ENCODE results near the gene PTTG1. TPM values are rescaled to one million over a fixed set of nuclear protein-coding genes. Genes with fewer than 3 reads are reported as not detected.
A peak's percentile ranks its signal among the peaks of the same experiment; 100 is the strongest.

The PTTG1 gene
- total RNA-seq, 4 donors from 2014 or later = 31.5 to 46.3 (median 43.0) TPM

DNA sequence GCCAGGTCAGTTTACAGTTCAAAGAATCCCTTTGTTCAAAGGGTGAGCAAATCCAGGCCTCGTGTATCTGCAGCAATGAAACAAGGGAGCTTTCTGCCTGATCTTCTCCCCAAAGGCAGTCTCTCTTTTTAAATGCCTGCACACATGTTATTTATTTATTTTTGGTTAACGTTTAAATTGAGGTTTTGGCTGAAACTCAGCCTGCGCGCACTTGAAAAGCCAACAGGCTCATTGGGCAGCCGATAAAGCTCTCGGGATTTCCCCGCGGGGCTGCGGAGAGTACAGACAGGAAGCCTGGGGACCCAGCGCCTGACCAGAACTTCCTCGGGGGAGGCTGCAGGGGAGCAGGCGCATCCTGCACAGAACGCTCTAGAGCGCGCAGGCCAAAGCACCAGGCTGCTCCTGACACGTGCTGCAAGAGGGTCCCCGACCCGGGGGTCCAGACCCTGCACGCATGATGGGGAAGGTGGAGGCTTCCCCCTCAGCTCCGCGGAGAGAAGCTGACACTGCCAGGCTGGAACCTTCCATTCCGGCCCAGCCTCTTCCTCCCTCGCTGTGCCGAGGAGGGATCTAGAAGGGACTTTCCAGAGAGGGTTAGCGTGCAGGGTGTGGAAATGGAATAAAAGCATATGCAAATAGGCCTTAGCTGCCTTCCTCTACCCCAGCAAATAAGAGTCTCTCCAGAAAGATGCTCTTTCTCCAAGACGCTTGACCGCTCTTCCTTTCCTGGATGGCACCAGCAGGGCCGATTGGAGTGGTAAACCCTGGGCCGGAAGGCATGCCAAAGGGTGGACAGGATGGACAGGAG, 46.1 kb downstream of the PTTG1 start:
- intact Hi-C loops (cut with DNase I; ENCODE audit: low total_unique reads) = loop anchor here (10.0 kb wide), 1 partner anchor 1613 kb away; no protein-coding TSS in a partner anchor
- TF ChIP-seq POLR2A (IDR thresholded peaks at IDR 0.05) = no peak
- TF ChIP-seq, protein P1, sequence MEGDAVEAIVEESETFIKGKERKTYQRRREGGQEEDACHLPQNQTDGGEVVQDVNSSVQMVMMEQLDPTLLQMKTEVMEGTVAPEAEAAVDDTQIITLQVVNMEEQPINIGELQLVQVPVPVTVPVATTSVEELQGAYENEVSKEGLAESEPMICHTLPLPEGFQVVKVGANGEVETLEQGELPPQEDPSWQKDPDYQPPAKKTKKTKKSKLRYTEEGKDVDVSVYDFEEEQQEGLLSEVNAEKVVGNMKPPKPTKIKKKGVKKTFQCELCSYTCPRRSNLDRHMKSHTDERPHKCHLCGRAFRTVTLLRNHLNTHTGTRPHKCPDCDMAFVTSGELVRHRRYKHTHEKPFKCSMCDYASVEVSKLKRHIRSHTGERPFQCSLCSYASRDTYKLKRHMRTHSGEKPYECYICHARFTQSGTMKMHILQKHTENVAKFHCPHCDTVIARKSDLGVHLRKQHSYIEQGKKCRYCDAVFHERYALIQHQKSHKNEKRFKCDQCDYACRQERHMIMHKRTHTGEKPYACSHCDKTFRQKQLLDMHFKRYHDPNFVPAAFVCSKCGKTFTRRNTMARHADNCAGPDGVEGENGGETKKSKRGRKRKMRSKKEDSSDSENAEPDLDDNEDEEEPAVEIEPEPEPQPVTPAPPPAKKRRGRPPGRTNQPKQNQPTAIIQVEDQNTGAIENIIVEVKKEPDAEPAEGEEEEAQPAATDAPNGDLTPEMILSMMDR (IDR thresholded peaks at IDR 0.05) = no peak
- 17 to 36% methylated on average over 29 of the region's 29 CpGs for WGBS, 2 donors
- peak; percentile 75 to 92 for DNase-seq (ENCODE audit: low spot score in 2 of 2)
- H3K4me3 ChIP-seq (ENCODE audit: low read depth, poor library complexity, severe bottlenecking) = no peak overlapping the region

DNA sequence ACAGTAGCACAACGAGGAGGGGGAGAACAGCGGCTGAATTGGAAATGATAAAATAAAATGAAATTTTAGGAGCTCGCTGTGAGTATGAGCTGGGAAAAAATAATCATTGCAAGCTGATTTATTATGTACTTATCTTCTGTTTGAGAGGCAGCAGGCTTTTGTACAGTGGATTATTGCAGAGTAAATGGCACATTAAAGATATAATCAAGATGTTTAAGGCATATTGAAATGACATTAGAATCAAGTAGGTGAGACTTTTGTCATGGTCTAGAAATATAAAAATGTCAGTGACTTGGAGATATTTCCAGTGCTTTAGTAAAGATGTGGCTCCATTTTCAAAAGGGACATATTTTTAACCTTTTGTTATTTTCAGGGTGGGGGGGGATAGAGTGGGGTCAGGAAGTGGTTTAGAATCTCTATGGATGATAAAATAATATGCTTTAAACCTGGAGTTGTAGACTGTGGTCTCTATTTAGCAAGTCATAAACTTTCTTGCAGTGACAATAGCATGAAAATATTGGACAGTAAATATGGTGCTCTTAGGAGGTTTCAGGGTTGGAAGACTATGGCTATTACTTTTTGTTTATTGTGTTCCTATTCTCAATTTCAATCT, 46.8 kb downstream of the PTTG1 start:
- no peak for TF ChIP-seq POLR2A (IDR thresholded peaks at IDR 0.05)
- TF ChIP-seq, protein P1 (IDR thresholded peaks at IDR 0.05) = no peak
- WGBS, 2 donors = 53 to 55% methylated on average over 3 of the region's 3 CpGs
- H3K4me3 ChIP-seq (ENCODE audit: low read depth, poor library complexity, severe bottlenecking) = no peak overlapping the region
- DNase-seq (ENCODE audit: low spot score in 2 of 2) = no peak
- intact Hi-C loops (cut with DNase I; ENCODE audit: low total_unique reads) = loop anchor here (10.0 kb wide), 1 partner anchor 1614 kb away; no protein-coding TSS in a partner anchor

DNA sequence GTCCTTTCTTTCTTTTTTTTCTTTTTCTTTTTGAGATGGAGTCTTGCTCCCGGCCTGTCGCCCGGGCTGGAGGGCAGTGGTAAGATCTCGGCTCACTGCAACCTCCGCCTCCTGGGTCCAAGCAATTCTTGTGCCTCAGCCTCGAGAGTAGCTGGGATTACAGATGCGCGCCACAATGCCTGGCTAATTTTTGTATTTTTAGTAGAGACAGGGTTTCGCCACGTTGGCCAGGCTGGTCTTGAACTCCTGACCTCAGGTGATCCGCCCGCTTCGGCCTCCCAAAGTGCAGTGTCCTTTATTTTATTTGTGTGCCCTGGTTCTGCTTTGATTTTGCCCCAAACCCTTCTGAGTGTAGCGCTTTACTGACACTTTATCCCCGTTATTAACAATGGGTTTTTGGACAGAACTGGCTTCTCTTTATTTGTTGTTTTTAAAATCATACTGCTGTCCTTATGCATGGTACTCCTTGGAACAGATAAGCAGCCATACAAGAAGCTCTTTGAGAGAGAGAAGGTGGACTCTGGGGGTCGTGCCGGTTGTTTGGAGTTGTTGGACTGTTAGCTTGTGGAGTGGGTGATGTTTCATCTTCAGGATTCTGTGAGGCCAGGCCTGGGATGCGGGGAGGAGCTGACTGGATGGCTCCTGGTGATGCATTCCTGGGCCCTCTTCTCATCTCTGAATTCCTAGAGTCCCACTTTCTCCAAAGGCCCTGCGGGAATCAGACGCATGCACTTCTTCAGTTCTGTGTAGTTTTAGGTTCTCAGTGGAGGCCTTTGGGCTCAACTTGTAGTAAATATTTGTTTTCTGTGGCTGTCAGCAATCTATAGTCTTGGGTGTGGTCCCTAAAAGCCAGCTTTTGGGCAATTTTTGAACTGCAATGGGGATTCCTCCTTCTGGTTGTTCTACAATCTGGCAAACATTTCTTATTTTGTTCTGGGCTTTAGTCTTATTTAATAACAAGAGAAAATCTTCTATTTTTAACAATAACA, 47.8 kb downstream of the PTTG1 start:
- no peak overlapping the region for H3K4me3 ChIP-seq (ENCODE audit: low read depth, poor library complexity, severe bottlenecking)
- no peak for DNase-seq (ENCODE audit: low spot score in 2 of 2)
- WGBS, 2 donors = 88% methylated on average over 20 of the region's 20 CpGs
- TF ChIP-seq, protein P1 (IDR thresholded peaks at IDR 0.05) = no peak
- no peak for TF ChIP-seq POLR2A (IDR thresholded peaks at IDR 0.05)
- intact Hi-C loops (cut with DNase I; ENCODE audit: low total_unique reads) = loop anchor here (10.0 kb wide), 1 partner anchor 1615 kb away; no protein-coding TSS in a partner anchor

DNA sequence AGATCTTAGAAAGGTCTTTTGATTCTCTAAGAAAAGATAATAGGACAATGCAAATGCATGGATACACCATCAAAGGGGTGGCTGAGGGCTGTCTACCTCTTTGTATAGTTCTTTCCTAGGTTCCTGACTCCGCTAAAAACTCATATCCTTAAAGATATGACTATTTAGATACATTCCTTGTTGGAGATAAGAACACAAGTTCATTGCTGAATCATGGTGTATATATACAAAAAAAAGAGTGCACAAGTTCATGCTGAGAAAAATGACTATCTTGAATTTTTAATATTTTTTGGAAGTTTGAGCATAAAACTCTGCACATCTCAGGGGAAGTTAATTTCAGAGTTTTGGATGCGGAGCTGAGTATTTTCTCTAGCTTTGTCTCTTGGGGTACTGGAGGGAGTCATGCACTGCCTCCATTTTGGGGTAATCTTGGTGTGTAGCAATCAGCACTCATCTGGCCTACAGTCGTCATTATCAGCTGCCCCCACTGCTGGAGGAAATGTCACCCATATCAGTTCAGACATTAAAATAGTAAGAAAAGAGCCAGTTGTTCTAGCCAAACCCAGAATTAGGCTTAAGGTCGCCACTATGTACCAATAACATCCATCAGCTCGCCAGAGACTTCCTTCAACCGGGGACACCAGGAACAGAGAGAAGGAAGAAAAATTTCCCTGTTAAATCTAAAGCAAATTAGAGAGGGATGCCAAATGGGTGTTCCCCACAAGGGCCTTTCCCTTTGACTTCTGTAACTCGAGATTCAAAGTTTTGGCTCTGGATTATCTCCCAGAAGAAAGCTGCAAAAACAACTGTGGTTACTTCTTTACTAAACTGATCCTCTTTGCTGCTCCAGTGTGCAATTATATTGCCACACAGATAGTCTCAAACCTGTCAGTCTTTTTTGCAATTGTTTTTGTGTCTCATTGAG, 49.0 kb downstream of the PTTG1 start:
- WGBS, 2 donors = 18 to 25% methylated on average over 7 of the region's 7 CpGs
- DNase-seq (ENCODE audit: low spot score in 2 of 2) = peak in 1 of 2 donors; percentile 21
- intact Hi-C loops (cut with DNase I; ENCODE audit: low total_unique reads) = no loop called here
- no peak overlapping the region for H3K4me3 ChIP-seq (ENCODE audit: low read depth, poor library complexity, severe bottlenecking)
- TF ChIP-seq, protein P1 (IDR thresholded peaks at IDR 0.05) = no peak
- TF ChIP-seq POLR2A (IDR thresholded peaks at IDR 0.05) = no peak
